Liver (tissue), 9 donors: ENCODE measurements around the gene AAK1. TPM values are rescaled to one million over a fixed set of nuclear protein-coding genes. Genes with fewer than 3 reads are reported as not detected.

Source experiments
- DNase-seq: peaks from one replicate; pipeline ENCODE4 v3.0.0-alpha.2; 2017; ENCODE audit warnings: low spot score
- H3K27ac ChIP-seq, 2 donors: one replicate each; pipeline ENCODE4 v1.7.0; 2013; ENCODE audit warnings: inconsistent platforms in 2 of 2, low read length in 2 of 2, control low read depth in 1 of 2, low read depth in 1 of 2, mild to moderate bottlenecking in 1 of 2
- H3K27me3 ChIP-seq, 4 donors: one replicate each; pipeline versions ENCODE4 v1.6.1 to v1.7.0; 2013; ENCODE audit warnings: low read length in 3 of 4, inconsistent platforms in 1 of 4, mild to moderate bottlenecking in 1 of 4, moderate library complexity in 1 of 4; ENCODE audit not compliant: control insufficient read depth in 4 of 4, insufficient read depth in 4 of 4
- H3K36me3 ChIP-seq, 4 donors: one replicate each; pipeline versions ENCODE4 v1.6.1 to v1.7.0; 2013; ENCODE audit warnings: low read length in 3 of 4, mild to moderate bottlenecking in 3 of 4, low read depth in 1 of 4, moderate library complexity in 1 of 4; ENCODE audit not compliant: control insufficient read depth in 4 of 4, insufficient read depth in 3 of 4
- H3K4me1 ChIP-seq, 4 donors: one replicate each; pipeline versions ENCODE4 v1.6.1 to v1.7.0; 2013; ENCODE audit warnings: low read length in 3 of 4, mild to moderate bottlenecking in 3 of 4, moderate library complexity in 1 of 4; ENCODE audit not compliant: control insufficient read depth in 4 of 4, insufficient read depth in 4 of 4
- H3K4me3 ChIP-seq, 3 donors: one replicate each; pipeline versions ENCODE4 v1.6.1 to v1.7.0; 2013; ENCODE audit warnings: low read length in 3 of 3, control low read depth in 1 of 3, low read depth in 1 of 3, mild to moderate bottlenecking in 1 of 3
- H3K9ac ChIP-seq, 2 donors: one replicate each; pipeline ENCODE4 v1.7.0; 2013; ENCODE audit warnings: low read length in 2 of 2, mild to moderate bottlenecking in 2 of 2, moderate library complexity in 2 of 2, control low read depth in 1 of 2, low read depth in 1 of 2
- H3K9me3 ChIP-seq, 4 donors: one replicate each; pipeline versions ENCODE4 v1.6.1 to v1.7.0; 2013; ENCODE audit warnings: low read length in 3 of 4; ENCODE audit not compliant: control insufficient read depth in 4 of 4
- ATF3 ChIP-seq: IDR thresholded peaks from 2 replicates; pipeline ENCODE4 v1.6.1; 2016; ENCODE audit warnings: antibody characterized with exemption
- FOXA1 ChIP-seq: IDR thresholded peaks from 2 replicates; pipeline ENCODE4 v1.6.1; 2016; ENCODE audit warnings: antibody characterized with exemption
- FOXA2 ChIP-seq: IDR thresholded peaks from 2 replicates; pipeline ENCODE4 v1.6.1; 2016; ENCODE audit warnings: antibody characterized with exemption
- GABPA ChIP-seq, 2 donors: IDR thresholded peaks in 1 of 2; conservative IDR thresholded peaks in 1 of 2; 2 replicates each; pipeline ENCODE4 v1.6.1; 2016; ENCODE audit warnings: antibody characterized with exemption in 2 of 2, mild to moderate bottlenecking in 1 of 2, moderate library complexity in 1 of 2
- HNF4A ChIP-seq, 2 donors: conservative IDR thresholded peaks; 2 replicates each; pipeline ENCODE4 v1.6.1; 2016; ENCODE audit warnings: antibody characterized with exemption in 2 of 2, mild to moderate bottlenecking in 2 of 2
- HNF4G ChIP-seq: IDR thresholded peaks from 2 replicates; pipeline ENCODE4 v1.6.1; 2016; ENCODE audit warnings: antibody characterized with exemption
- JUND ChIP-seq, 2 donors: IDR thresholded peaks; 2 replicates each; pipeline ENCODE4 v1.6.1; 2016; ENCODE audit warnings: antibody characterized with exemption in 2 of 2
- NR2F2 ChIP-seq: IDR thresholded peaks from 2 replicates; pipeline ENCODE4 v1.6.1; 2016; ENCODE audit warnings: antibody characterized with exemption
- RAD21 ChIP-seq, 2 donors: IDR thresholded peaks; 2 replicates each; pipeline ENCODE4 v1.6.1; 2016; ENCODE audit warnings: antibody characterized with exemption in 2 of 2, mild to moderate bottlenecking in 2 of 2
- RXRA ChIP-seq, 2 donors: IDR thresholded peaks; 2 replicates each; pipeline ENCODE4 v1.6.1; 2017 to 2018; ENCODE audit warnings: antibody characterized with exemption in 2 of 2, mild to moderate bottlenecking in 1 of 2
- SP1 ChIP-seq: IDR thresholded peaks from 2 replicates; pipeline ENCODE4 v1.6.1; 2018; ENCODE audit warnings: antibody characterized with exemption, mild to moderate bottlenecking
- TAF1 ChIP-seq: conservative IDR thresholded peaks from 2 replicates; pipeline ENCODE4 v1.6.1; 2016; ENCODE audit warnings: antibody characterized with exemption, mild to moderate bottlenecking
- YY1 ChIP-seq: IDR thresholded peaks from 2 replicates; pipeline ENCODE4 v1.6.1; 2016; ENCODE audit warnings: antibody characterized with exemption, mild to moderate bottlenecking
- WGBS: extraction: QIAGEN DNeasy Blood & Tissue Kit; methylation state at CpG from one replicate; pipeline ENCODE4 v1.1.7; 2013; 5-methylcytosine and 5-hydroxymethylcytosine counted together
- polyA plus RNA-seq, 2 donors: library from polyadenylated mRNA; stranded (reverse) in 1 of 2; unstranded in 1 of 2; fragments of 200-250 nt in 1 of 2; fragments of >200 nt in 1 of 2; fragmentation: Nextera tagmentation in 1 of 2; extraction: Ambion mirVana in 1 of 2; gene quantifications; one replicate each; pipeline versions ENCODE4 v1.2.1 to v1.2.3, GENCODE V29; 2013 to 2015
- total RNA-seq, 2 donors: library from RNA; depleted of rRNA; stranded (reverse); fragments of >200 nt; gene quantifications; one replicate each; pipeline ENCODE4 v1.2.3, GENCODE V29; 2014
- TF ChIP-seq, protein P1 (sequence below): IDR thresholded peaks from 2 replicates; pipeline ENCODE4 v1.6.1; 2016; ENCODE audit warnings: antibody characterized with exemption
- TF ChIP-seq, protein P2 (sequence below): IDR thresholded peaks from 2 replicates; pipeline ENCODE4 v1.6.1; 2016; ENCODE audit warnings: antibody characterized with exemption
- TF ChIP-seq, protein P3 (sequence below): fragments of 150-350 bp; IDR thresholded peaks from 2 replicates; pipeline ENCODE4 v1.5.1; 2017; ENCODE audit warnings: improper control_type of control experiment, low read depth, low read length; ENCODE audit not compliant: missing input control
- donor health status: healthy.
- donor health status: healthy.
- donor health status: healthy.
- donor health status: healthy.
- donor health status: healthy.

The AAK1 gene
- total and polyA plus RNA-seq, 4 donors, result 3.9 to 14.3 (median 11.3) TPM

GRCh38 chr2:69669666-69670065 lies 26.1 kb upstream of the AAK1 start:
- no peak overlapping the region for H3K27ac ChIP-seq
- no peak for DNase-seq
- WGBS, result 92% methylated on average over 2 of the region's 2 CpGs
- TF ChIP-seq, protein P1, sequence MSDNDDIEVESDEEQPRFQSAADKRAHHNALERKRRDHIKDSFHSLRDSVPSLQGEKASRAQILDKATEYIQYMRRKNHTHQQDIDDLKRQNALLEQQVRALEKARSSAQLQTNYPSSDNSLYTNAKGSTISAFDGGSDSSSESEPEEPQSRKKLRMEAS, result no peak
- no peak for TF ChIP-seq HNF4A (conservative IDR thresholded peaks at IDR 0.05)
- no peak for TF ChIP-seq RAD21 (IDR thresholded peaks at IDR 0.05)
- no peak for TF ChIP-seq FOXA1
- no peak for TF ChIP-seq HNF4G
- H3K9me3 ChIP-seq, result no peaks in the 10 kb centered on the region
- peaks cover 0 to 9% (median 2%) of the 10 kb centered on the region in 4 donors for H3K4me1 ChIP-seq
- H3K36me3 ChIP-seq, result no peaks in the 10 kb centered on the region
- H3K27me3 ChIP-seq, result no peaks in the 10 kb centered on the region
- H3K9ac ChIP-seq, result no peak overlapping the region
- H3K4me3 ChIP-seq, result no peak overlapping the region

GRCh38 chr2:69668598-69668997 lies 25.1 kb upstream of the AAK1 start:
- H3K4me3 ChIP-seq, result no peak overlapping the region
- no peak for TF ChIP-seq YY1
- TF ChIP-seq, protein P2, sequence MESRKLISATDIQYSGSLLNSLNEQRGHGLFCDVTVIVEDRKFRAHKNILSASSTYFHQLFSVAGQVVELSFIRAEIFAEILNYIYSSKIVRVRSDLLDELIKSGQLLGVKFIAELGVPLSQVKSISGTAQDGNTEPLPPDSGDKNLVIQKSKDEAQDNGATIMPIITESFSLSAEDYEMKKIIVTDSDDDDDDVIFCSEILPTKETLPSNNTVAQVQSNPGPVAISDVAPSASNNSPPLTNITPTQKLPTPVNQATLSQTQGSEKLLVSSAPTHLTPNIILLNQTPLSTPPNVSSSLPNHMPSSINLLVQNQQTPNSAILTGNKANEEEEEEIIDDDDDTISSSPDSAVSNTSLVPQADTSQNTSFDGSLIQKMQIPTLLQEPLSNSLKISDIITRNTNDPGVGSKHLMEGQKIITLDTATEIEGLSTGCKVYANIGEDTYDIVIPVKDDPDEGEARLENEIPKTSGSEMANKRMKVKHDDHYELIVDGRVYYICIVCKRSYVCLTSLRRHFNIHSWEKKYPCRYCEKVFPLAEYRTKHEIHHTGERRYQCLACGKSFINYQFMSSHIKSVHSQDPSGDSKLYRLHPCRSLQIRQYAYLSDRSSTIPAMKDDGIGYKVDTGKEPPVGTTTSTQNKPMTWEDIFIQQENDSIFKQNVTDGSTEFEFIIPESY, result no peak
- no peak for TF ChIP-seq GABPA (IDR thresholded peaks at IDR 0.05 in 1 of 2, conservative IDR thresholded peaks at IDR 0.05 in 1 of 2)
- TF ChIP-seq, protein P3, sequence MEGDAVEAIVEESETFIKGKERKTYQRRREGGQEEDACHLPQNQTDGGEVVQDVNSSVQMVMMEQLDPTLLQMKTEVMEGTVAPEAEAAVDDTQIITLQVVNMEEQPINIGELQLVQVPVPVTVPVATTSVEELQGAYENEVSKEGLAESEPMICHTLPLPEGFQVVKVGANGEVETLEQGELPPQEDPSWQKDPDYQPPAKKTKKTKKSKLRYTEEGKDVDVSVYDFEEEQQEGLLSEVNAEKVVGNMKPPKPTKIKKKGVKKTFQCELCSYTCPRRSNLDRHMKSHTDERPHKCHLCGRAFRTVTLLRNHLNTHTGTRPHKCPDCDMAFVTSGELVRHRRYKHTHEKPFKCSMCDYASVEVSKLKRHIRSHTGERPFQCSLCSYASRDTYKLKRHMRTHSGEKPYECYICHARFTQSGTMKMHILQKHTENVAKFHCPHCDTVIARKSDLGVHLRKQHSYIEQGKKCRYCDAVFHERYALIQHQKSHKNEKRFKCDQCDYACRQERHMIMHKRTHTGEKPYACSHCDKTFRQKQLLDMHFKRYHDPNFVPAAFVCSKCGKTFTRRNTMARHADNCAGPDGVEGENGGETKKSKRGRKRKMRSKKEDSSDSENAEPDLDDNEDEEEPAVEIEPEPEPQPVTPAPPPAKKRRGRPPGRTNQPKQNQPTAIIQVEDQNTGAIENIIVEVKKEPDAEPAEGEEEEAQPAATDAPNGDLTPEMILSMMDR, result no peak
- no peak for TF ChIP-seq SP1
- TF ChIP-seq TAF1, result no peak
- no peak for TF ChIP-seq JUND (IDR thresholded peaks at IDR 0.05)
- no peak for TF ChIP-seq NR2F2
- TF ChIP-seq FOXA2, result no peak
- H3K27ac ChIP-seq, result no peak overlapping the region
- no peaks in the 10 kb centered on the region for H3K36me3 ChIP-seq
- no peaks in the 10 kb centered on the region for H3K9me3 ChIP-seq
- H3K27me3 ChIP-seq, result no peaks in the 10 kb centered on the region
- no peak overlapping the region for H3K9ac ChIP-seq
- H3K4me1 ChIP-seq, result peaks cover 0 to 1% (median 0%) of the 10 kb centered on the region in 4 donors
- 90% methylated on average over 5 of the region's 5 CpGs for WGBS
- DNase-seq, result no peak

- H3K4me1 ChIP-seq, result peaks cover 0 to 4% (median 0%) of the 10 kb centered on the region in 4 donors
- no peak for DNase-seq
- H3K27me3 ChIP-seq, result no peaks in the 10 kb centered on the region
- H3K9ac ChIP-seq, result no peak overlapping the region
- no peak overlapping the region for H3K27ac ChIP-seq
- H3K9me3 ChIP-seq, result no peaks in the 10 kb centered on the region
- H3K4me3 ChIP-seq, result no peak overlapping the region
- TF ChIP-seq RAD21 (IDR thresholded peaks at IDR 0.05) (no peak), ATF3 (no peak), RXRA (IDR thresholded peaks at IDR 0.05) (no peak)
- TF ChIP-seq, protein P1, result no peak
- TF ChIP-seq, protein P3, result no peak
- H3K36me3 ChIP-seq, result no peaks in the 10 kb centered on the region
- 90% methylated on average over 7 of the region's 7 CpGs for WGBS
These were observed 24.4 kb upstream of the AAK1 start for GRCh38 chr2:69667805-69668382.
